ENCODE results near the gene CDH4. TPM values are rescaled to one million over a fixed set of nuclear protein-coding genes. Genes with fewer than 3 reads are reported as not detected.

CDH4 gene
- total RNA-seq, 1 donor from 2014 or later, result 2.9 TPM

- Histone ChIP-seq H3K4me3 (peak overlapping the region; percentile 68), H3K9ac (no peak overlapping the region), H3K27ac (no peak overlapping the region), H3K4me1 (peaks cover 9% of the 10 kb centered on the region), H3F3A (ENCODE audit: low read depth) (peaks cover 20% of the 10 kb centered on the region), H3K9me3 (ENCODE audit: low read depth) (no peaks in the 10 kb centered on the region), H2AFZ (replicated peaks) (peak overlapping the region; percentile 97), H4K20me1 (ENCODE audit: low read depth) (peaks cover 4% of the 10 kb centered on the region), H3K4me2 (peak overlapping the region; percentile 97), H3K36me3 (no peaks in the 10 kb centered on the region), H3K27me3 (peaks cover 81% of the 10 kb centered on the region), H3K79me2 (ENCODE audit: low read depth) (no peaks in the 10 kb centered on the region)
- H3K27ac Mint-ChIP-seq, result no peak overlapping the region
- peak overlapping the region; percentile 80 for H3K4me3 Mint-ChIP-seq
- peaks cover 10% of the 10 kb centered on the region for H3K27me3 Mint-ChIP-seq (ENCODE audit: insufficient read depth, low read depth)
- peak; percentile 84 for DNase-seq (ENCODE audit: low spot score)
- peaks cover 21% of the 10 kb centered on the region for H3K4me1 Mint-ChIP-seq
- TF ChIP-seq EZH2 (IDR thresholded peaks at IDR 0.05) (peak; percentile 61), EZH2phosphoT487 (IDR thresholded peaks at IDR 0.05) (no peak)
- TF ChIP-seq, protein P1, sequence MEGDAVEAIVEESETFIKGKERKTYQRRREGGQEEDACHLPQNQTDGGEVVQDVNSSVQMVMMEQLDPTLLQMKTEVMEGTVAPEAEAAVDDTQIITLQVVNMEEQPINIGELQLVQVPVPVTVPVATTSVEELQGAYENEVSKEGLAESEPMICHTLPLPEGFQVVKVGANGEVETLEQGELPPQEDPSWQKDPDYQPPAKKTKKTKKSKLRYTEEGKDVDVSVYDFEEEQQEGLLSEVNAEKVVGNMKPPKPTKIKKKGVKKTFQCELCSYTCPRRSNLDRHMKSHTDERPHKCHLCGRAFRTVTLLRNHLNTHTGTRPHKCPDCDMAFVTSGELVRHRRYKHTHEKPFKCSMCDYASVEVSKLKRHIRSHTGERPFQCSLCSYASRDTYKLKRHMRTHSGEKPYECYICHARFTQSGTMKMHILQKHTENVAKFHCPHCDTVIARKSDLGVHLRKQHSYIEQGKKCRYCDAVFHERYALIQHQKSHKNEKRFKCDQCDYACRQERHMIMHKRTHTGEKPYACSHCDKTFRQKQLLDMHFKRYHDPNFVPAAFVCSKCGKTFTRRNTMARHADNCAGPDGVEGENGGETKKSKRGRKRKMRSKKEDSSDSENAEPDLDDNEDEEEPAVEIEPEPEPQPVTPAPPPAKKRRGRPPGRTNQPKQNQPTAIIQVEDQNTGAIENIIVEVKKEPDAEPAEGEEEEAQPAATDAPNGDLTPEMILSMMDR (IDR thresholded peaks at IDR 0.05), result peak; percentile 52
- no peaks in the 10 kb centered on the region for H3K9me3 Mint-ChIP-seq
- peaks cover 15% of the 10 kb centered on the region for H3K36me3 Mint-ChIP-seq
These were observed 1.2 kb downstream of the CDH4 start for GRCh38 chr20:61253264-61253639.

- Histone ChIP-seq H3K9ac (no peak overlapping the region), H3K27ac (no peak overlapping the region), H3K9me3 (ENCODE audit: low read depth) (no peaks in the 10 kb centered on the region), H3K27me3 (peaks cover 75% of the 10 kb centered on the region), H3K4me1 (peaks cover 9% of the 10 kb centered on the region), H3F3A (ENCODE audit: low read depth) (peaks cover 20% of the 10 kb centered on the region), H3K79me2 (ENCODE audit: low read depth) (no peaks in the 10 kb centered on the region), H4K20me1 (ENCODE audit: low read depth) (peaks cover 4% of the 10 kb centered on the region), H3K4me2 (peak overlapping the region; percentile 97), H3K36me3 (no peaks in the 10 kb centered on the region), H3K4me3 (peak overlapping the region; percentile 68), H2AFZ (replicated peaks) (peak overlapping the region; percentile 97)
- Mint-ChIP-seq H3K27me3 (ENCODE audit: insufficient read depth, low read depth) (peaks cover 10% of the 10 kb centered on the region), H3K4me3 (peak overlapping the region; percentile 89), H3K4me1 (peaks cover 21% of the 10 kb centered on the region), H3K36me3 (peaks cover 21% of the 10 kb centered on the region), H3K27ac (peak overlapping the region; percentile 89), H3K9me3 (no peaks in the 10 kb centered on the region)
- peak; percentile 62 for DNase-seq (ENCODE audit: low spot score)
- TF ChIP-seq EZH2 (IDR thresholded peaks at IDR 0.05), result peak; percentile 52
- peak; percentile 51 for TF ChIP-seq EZH2phosphoT487 (IDR thresholded peaks at IDR 0.05)
- TF ChIP-seq, protein P1 (IDR thresholded peaks at IDR 0.05), result no peak
These were observed 1.8 kb downstream of the CDH4 start for GRCh38 chr20:61253640-61254511.

GRCh38 chr20:61254881-61255626 is 3.0 kb downstream of the CDH4 start:
- no peak overlapping the region for H3K27ac Mint-ChIP-seq
- Histone ChIP-seq H4K20me1 (ENCODE audit: low read depth) (peaks cover 4% of the 10 kb centered on the region), H3K9ac (no peak overlapping the region), H3K36me3 (no peaks in the 10 kb centered on the region), H3K4me3 (no peak overlapping the region), H3K4me2 (peak overlapping the region; percentile 97), H3K27me3 (peaks cover 63% of the 10 kb centered on the region), H3F3A (ENCODE audit: low read depth) (peaks cover 20% of the 10 kb centered on the region), H3K4me1 (peaks cover 9% of the 10 kb centered on the region), H2AFZ (replicated peaks) (no peak overlapping the region), H3K79me2 (ENCODE audit: low read depth) (no peaks in the 10 kb centered on the region), H3K27ac (no peak overlapping the region), H3K9me3 (ENCODE audit: low read depth) (no peaks in the 10 kb centered on the region)
- H3K36me3 Mint-ChIP-seq, result peaks cover 25% of the 10 kb centered on the region
- no peak for DNase-seq (ENCODE audit: low spot score)
- peaks cover 21% of the 10 kb centered on the region for H3K4me1 Mint-ChIP-seq
- H3K9me3 Mint-ChIP-seq, result no peaks in the 10 kb centered on the region
- no peak for TF ChIP-seq EZH2 (IDR thresholded peaks at IDR 0.05)
- TF ChIP-seq EZH2phosphoT487 (IDR thresholded peaks at IDR 0.05), result no peak
- TF ChIP-seq, protein P1 (IDR thresholded peaks at IDR 0.05), result no peak
- peaks cover 10% of the 10 kb centered on the region for H3K27me3 Mint-ChIP-seq (ENCODE audit: insufficient read depth, low read depth)
- peak overlapping the region; percentile 89 for H3K4me3 Mint-ChIP-seq

Data from neural progenitor cell (in vitro differentiated cells).